ENCODE measurements around the gene KIF6. TPM values are rescaled to one million over a fixed set of nuclear protein-coding genes. Genes with fewer than 3 reads are reported as not detected.

Gene KIF6
- total RNA-seq, 1 experiment from 2014 or later: 2.7 TPM

- H3K4me1 ChIP-seq (ENCODE audit: insufficient read depth, low read length, poor library complexity, severe bottlenecking): no peaks in the 10 kb centered on the region
- intact Hi-C loops (cut with micrococcal nuclease; ENCODE audit: unreplicated experiment): no loop called here
- no peak for DNase-seq (ENCODE audit: low spot score)
- H3K36me3 ChIP-seq (ENCODE audit: insufficient read depth, low read length, poor library complexity, severe bottlenecking): no peaks in the 10 kb centered on the region
- peaks cover 5% of the 10 kb centered on the region for H3K27me3 ChIP-seq (replicated peaks; ENCODE audit: insufficient read depth, low read depth, low read length, poor library complexity)
- no peaks in the 10 kb centered on the region for H3K9me3 ChIP-seq (ENCODE audit: low read depth, low read length, poor library complexity, severe bottlenecking)
- BruUV-seq (replicated peaks): no TSS peak
- no peak overlapping the region for H3K4me3 ChIP-seq (ENCODE audit: low read depth, low read length, poor library complexity, severe bottlenecking)
- no peak for TF ChIP-seq EZH2 (IDR thresholded peaks at IDR 0.05; ENCODE audit: borderline replicate concordance, low read depth, low read length, poor library complexity, severe bottlenecking)
- TF ChIP-seq CTCF (conservative IDR thresholded peaks at IDR 0.05; ENCODE audit: low read depth, low read length): no peak
- ChIA-PET CTCF (no interaction called here), POLR2A (ENCODE audit: low non-redundant PET) (no interaction called here)
- no peak overlapping the region for H3K27ac ChIP-seq (ENCODE audit: low read depth, low read length, poor library complexity, severe bottlenecking)
Measured at GRCh38 chr6:39338397-39338796, 386.8 kb downstream of the KIF6 start.

- ChIA-PET CTCF (no interaction called here), POLR2A (ENCODE audit: low non-redundant PET) (no interaction called here)
- BruUV-seq (replicated peaks): no TSS peak
Measured at GRCh38 chr6:39335780-39336545, 389.2 kb downstream of the KIF6 start.

GRCh38 chr6:39333644-39334438, 391.4 kb downstream of the KIF6 start:
- Histone ChIP-seq H3K36me3 (ENCODE audit: insufficient read depth, low read length, poor library complexity, severe bottlenecking) (no peaks in the 10 kb centered on the region), H3K4me1 (ENCODE audit: insufficient read depth, low read length, poor library complexity, severe bottlenecking) (no peaks in the 10 kb centered on the region), H3K27me3 (replicated peaks; ENCODE audit: insufficient read depth, low read depth, low read length, poor library complexity) (peaks cover 12% of the 10 kb centered on the region), H3K4me3 (ENCODE audit: low read depth, low read length, poor library complexity, severe bottlenecking) (no peak overlapping the region), H3K9me3 (ENCODE audit: low read depth, low read length, poor library complexity, severe bottlenecking) (no peaks in the 10 kb centered on the region), H3K27ac (ENCODE audit: low read depth, low read length, poor library complexity, severe bottlenecking) (no peak overlapping the region)
- DNase-seq (ENCODE audit: low spot score): no peak
- POLR2A ChIA-PET (ENCODE audit: low non-redundant PET): no interaction called here
- CTCF ChIA-PET: no interaction called here
- TF ChIP-seq EZH2 (IDR thresholded peaks at IDR 0.05; ENCODE audit: borderline replicate concordance, low read depth, low read length, poor library complexity, severe bottlenecking) (no peak), CTCF (conservative IDR thresholded peaks at IDR 0.05; ENCODE audit: low read depth, low read length) (no peak)
- BruUV-seq (replicated peaks): no TSS peak
- intact Hi-C loops (cut with micrococcal nuclease; ENCODE audit: unreplicated experiment): no loop called here

More at GRCh38 chr6:39335780-39336545, 389.2 kb downstream of the KIF6 start:
- H3K4me1 ChIP-seq (ENCODE audit: insufficient read depth, low read length, poor library complexity, severe bottlenecking): no peaks in the 10 kb centered on the region
- no peaks in the 10 kb centered on the region for H3K9me3 ChIP-seq (ENCODE audit: low read depth, low read length, poor library complexity, severe bottlenecking)
- DNase-seq (ENCODE audit: low spot score): no peak
- H3K27ac ChIP-seq (ENCODE audit: low read depth, low read length, poor library complexity, severe bottlenecking): no peak overlapping the region
- intact Hi-C loops (cut with micrococcal nuclease; ENCODE audit: unreplicated experiment): no loop called here
- no peaks in the 10 kb centered on the region for H3K36me3 ChIP-seq (ENCODE audit: insufficient read depth, low read length, poor library complexity, severe bottlenecking)
- H3K4me3 ChIP-seq (ENCODE audit: low read depth, low read length, poor library complexity, severe bottlenecking): no peak overlapping the region
- TF ChIP-seq EZH2 (IDR thresholded peaks at IDR 0.05; ENCODE audit: borderline replicate concordance, low read depth, low read length, poor library complexity, severe bottlenecking) (no peak), CTCF (conservative IDR thresholded peaks at IDR 0.05; ENCODE audit: low read depth, low read length) (no peak)
- H3K27me3 ChIP-seq (replicated peaks; ENCODE audit: insufficient read depth, low read depth, low read length, poor library complexity): peaks cover 12% of the 10 kb centered on the region
